ENCODE data around the gene ZNF787.
A peak's percentile ranks its signal among the peaks of the same experiment; 100 is the strongest.

The ZNF787 gene

DNA sequence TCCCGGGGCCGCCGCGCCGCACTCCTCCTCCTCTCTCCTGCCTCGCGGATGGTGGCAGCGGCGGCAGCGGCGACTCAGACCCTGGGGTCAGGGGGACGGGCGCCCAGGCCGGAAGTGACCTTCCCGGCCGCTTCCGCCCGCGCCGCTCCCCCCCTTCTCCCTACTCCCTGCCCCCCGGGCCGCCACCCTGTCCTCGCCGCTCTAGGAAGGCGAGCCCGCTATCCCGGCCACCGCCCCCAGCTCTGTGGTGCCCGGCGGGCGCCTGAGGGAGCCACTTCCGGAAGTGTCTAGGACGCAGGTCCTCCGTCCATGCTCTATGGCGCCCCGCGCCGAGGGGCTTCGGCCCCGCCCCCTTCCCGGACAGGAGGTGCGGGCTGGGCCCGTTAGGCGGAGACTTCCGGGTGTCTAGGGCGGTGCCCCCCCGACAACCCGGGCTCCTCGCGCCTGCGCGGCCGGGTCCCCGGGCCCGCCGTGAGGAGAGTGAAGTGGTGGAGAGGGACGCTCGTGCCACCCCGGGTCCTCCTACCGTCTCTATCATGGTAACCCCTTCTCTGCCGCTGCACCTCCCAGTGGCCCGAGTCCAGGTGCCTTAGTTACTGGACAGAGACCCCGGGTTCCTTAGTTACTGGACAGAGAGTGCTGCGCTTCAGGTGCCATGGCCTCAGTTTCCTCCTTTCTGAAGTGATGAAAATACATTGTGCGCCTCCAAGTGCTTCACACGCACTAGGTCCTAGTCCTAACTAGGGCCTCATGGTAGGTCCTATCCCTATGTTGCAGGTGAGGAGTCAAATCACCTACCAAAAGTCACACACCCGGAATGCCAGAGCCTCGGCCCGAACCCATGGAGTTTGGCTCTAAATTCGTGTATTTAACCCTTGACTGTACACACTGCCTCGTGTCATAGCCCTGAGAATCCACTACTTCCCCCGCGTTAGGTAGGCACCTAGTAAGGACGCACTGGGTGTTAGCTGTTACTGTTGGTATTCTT, at the start of gene ZNF787:
TSS of gene ZNF787 (minus strand) at position 116 of the 988 bp plus-strand sequence. CDS start 18,078 bp downstream, outside the sequence.
- H3K4me3 ChIP-seq (ENCODE audit: low read length in 2 of 2): peak within 1 kb of the TSS; percentile 81 to 83
- H3K9ac ChIP-seq (ENCODE audit: low read depth in 1 of 2, low read length in 2 of 2): peak within 1 kb of the TSS; percentile 77 to 82
- H3K36me3 ChIP-seq (ENCODE audit: control insufficient read depth in 2 of 2, insufficient read depth in 2 of 2, low read length in 2 of 2): peaks cover 4 to 7% of the 10 kb centered on the region in 2 donors
- H3K27ac ChIP-seq (ENCODE audit: low read depth in 2 of 2, low read length in 2 of 2): peak within 1 kb of the TSS; percentile 93 to 94
- no peaks in the 10 kb centered on the region for H3K27me3 ChIP-seq (ENCODE audit: control insufficient read depth in 2 of 2, insufficient read depth in 2 of 2, low read length in 2 of 2)
- peaks cover 39 to 43% of the 10 kb centered on the region in 2 donors for H3K4me1 ChIP-seq (ENCODE audit: control insufficient read depth in 2 of 2, insufficient read depth in 2 of 2, low read length in 2 of 2)
- H3K9me3 ChIP-seq (ENCODE audit: control insufficient read depth in 2 of 2, low read length in 2 of 2): no peaks in the 10 kb centered on the region

DNA sequence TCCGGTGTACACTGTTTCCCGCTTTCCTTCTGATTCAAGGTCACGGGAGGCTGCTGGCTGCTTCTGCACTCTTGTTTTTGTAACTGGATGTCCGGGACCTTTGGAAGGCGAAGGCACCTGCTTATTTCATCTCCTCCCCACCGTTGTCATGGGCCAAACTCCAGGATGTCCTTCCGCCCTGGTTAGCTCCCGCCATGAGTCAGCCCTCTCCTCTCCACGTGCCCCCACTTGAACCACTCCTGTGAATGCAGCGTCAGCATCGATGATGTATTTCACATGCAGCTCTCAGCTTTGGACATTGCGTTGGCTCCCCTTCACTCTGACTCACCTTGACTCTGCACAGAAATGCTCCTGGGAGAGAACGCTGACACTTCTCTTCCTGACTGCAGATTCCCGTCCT, 49.2 kb upstream of the ZNF787 start:
- no peaks in the 10 kb centered on the region for H3K4me1 ChIP-seq (ENCODE audit: control insufficient read depth in 2 of 2, insufficient read depth in 2 of 2, low read length in 2 of 2)
- no peak overlapping the region for H3K9ac ChIP-seq (ENCODE audit: low read depth in 1 of 2, low read length in 2 of 2)
- no peak overlapping the region for H3K4me3 ChIP-seq (ENCODE audit: low read length in 2 of 2)
- H3K9me3 ChIP-seq (ENCODE audit: control insufficient read depth in 2 of 2, low read length in 2 of 2): no peaks in the 10 kb centered on the region
- peaks cover 4 to 9% of the 10 kb centered on the region in 2 donors for H3K27me3 ChIP-seq (ENCODE audit: control insufficient read depth in 2 of 2, insufficient read depth in 2 of 2, low read length in 2 of 2)
- no peak overlapping the region for H3K27ac ChIP-seq (ENCODE audit: low read depth in 2 of 2, low read length in 2 of 2)
- no peaks in the 10 kb centered on the region for H3K36me3 ChIP-seq (ENCODE audit: control insufficient read depth in 2 of 2, insufficient read depth in 2 of 2, low read length in 2 of 2)

DNA sequence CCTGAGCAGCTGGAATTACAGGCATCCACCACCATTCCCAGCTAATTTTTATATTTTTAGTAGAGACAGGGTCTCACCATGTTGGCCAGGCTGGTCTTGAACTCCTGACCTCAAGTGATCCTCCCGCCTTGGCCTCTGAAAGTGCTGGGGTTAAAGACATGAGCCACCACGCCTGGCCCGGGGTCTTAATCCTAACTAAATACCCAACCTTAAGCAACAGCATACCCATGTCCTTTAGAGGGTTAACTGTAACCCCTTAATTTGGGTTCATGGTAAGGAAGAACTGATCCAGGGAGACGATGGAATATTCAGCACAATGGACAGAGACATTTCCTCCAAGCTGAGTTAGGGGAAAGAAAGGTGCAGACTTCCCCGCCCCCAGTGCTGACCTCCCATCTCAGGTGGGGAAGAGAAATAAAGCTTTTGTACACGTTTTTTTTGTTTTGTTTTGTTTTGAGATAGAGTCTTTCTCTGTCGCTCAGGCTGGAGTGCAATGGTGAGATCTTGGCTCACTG, 46.0 kb upstream of the ZNF787 start:
- Histone ChIP-seq H3K4me3 (ENCODE audit: low read length in 2 of 2) (no peak overlapping the region), H3K4me1 (ENCODE audit: control insufficient read depth in 2 of 2, insufficient read depth in 2 of 2, low read length in 2 of 2) (no peaks in the 10 kb centered on the region), H3K9ac (ENCODE audit: low read depth in 1 of 2, low read length in 2 of 2) (no peak overlapping the region), H3K27me3 (ENCODE audit: control insufficient read depth in 2 of 2, insufficient read depth in 2 of 2, low read length in 2 of 2) (no peaks in the 10 kb centered on the region), H3K9me3 (ENCODE audit: control insufficient read depth in 2 of 2, low read length in 2 of 2) (no peaks in the 10 kb centered on the region), H3K36me3 (ENCODE audit: control insufficient read depth in 2 of 2, insufficient read depth in 2 of 2, low read length in 2 of 2) (no peaks in the 10 kb centered on the region), H3K27ac (ENCODE audit: low read depth in 2 of 2, low read length in 2 of 2) (no peak overlapping the region)

DNA sequence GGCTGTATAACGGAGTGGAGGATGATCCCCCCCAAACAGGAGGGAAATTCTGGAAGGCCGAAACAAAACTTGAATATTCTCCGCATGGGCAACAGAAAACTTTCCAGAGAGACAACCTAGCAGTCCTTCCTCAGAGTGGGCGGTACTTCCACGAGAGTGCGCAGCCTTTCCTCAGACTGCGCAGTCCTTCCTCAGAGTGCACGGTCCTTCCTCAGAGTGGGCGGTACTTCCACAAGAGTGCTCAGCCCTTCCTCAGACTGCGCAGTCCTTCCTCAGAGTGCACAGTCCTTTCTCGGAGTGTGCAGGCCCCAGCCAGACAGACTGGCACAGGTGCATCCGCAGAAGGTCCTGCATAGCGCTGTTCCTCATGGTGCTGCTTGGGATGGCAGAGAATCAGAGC, 42.0 kb upstream of the ZNF787 start:
- Histone ChIP-seq H3K9me3 (ENCODE audit: control insufficient read depth in 2 of 2, low read length in 2 of 2) (no peaks in the 10 kb centered on the region), H3K4me3 (ENCODE audit: low read length in 2 of 2) (no peak overlapping the region), H3K27ac (ENCODE audit: low read depth in 2 of 2, low read length in 2 of 2) (no peak overlapping the region), H3K9ac (ENCODE audit: low read depth in 1 of 2, low read length in 2 of 2) (no peak overlapping the region), H3K36me3 (ENCODE audit: control insufficient read depth in 2 of 2, insufficient read depth in 2 of 2, low read length in 2 of 2) (peaks cover 11 to 13% of the 10 kb centered on the region in 2 donors), H3K4me1 (ENCODE audit: control insufficient read depth in 2 of 2, insufficient read depth in 2 of 2, low read length in 2 of 2) (no peaks in the 10 kb centered on the region), H3K27me3 (ENCODE audit: control insufficient read depth in 2 of 2, insufficient read depth in 2 of 2, low read length in 2 of 2) (no peaks in the 10 kb centered on the region)

DNA sequence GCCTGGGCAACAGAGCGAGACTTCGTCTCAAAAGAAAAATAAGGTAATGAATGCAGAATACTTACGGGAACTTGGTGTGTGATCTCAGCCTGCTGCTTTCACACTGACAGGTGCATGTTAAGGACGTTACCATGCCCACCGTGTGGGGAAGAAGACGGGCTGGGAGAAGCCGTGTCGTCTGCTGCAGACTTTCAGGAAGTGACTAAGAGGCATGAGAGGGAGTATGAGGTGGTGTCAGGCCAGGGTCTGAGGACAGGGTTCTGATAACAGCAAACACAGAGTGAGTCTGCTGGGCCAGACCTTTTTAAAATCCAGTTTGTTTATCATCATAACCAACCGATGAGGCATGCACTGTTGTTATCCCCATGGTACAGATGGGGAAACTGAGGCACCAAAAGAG, 41.2 kb upstream of the ZNF787 start:
- Histone ChIP-seq H3K27me3 (ENCODE audit: control insufficient read depth in 2 of 2, insufficient read depth in 2 of 2, low read length in 2 of 2) (no peaks in the 10 kb centered on the region), H3K27ac (ENCODE audit: low read depth in 2 of 2, low read length in 2 of 2) (no peak overlapping the region), H3K4me3 (ENCODE audit: low read length in 2 of 2) (no peak overlapping the region), H3K36me3 (ENCODE audit: control insufficient read depth in 2 of 2, insufficient read depth in 2 of 2, low read length in 2 of 2) (peaks cover 11 to 13% of the 10 kb centered on the region in 2 donors), H3K4me1 (ENCODE audit: control insufficient read depth in 2 of 2, insufficient read depth in 2 of 2, low read length in 2 of 2) (no peaks in the 10 kb centered on the region), H3K9me3 (ENCODE audit: control insufficient read depth in 2 of 2, low read length in 2 of 2) (no peaks in the 10 kb centered on the region), H3K9ac (ENCODE audit: low read depth in 1 of 2, low read length in 2 of 2) (no peak overlapping the region)

DNA sequence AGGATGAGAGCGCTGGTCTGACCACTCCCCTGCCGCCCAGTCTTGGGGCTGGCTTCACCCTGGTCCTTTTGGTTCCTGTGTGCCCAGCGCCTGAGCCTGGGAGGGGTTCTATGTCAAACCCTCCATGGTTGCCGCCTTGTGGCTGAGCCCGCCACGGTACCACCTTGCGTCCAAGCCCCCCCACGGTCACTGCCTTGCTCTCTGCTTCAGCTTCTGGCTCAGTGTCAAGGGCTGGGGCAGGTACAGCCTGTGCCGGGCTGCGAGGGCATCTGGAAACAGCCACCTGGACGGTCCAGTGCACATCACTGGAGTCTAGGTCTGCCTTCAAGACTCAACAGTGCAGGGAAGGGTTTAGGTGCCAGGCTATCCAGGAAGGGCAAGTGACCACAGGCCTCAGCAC, 40.4 kb upstream of the ZNF787 start:
- Histone ChIP-seq H3K27me3 (ENCODE audit: control insufficient read depth in 2 of 2, insufficient read depth in 2 of 2, low read length in 2 of 2) (no peaks in the 10 kb centered on the region), H3K4me1 (ENCODE audit: control insufficient read depth in 2 of 2, insufficient read depth in 2 of 2, low read length in 2 of 2) (peaks cover 4 to 7% of the 10 kb centered on the region in 2 donors), H3K4me3 (ENCODE audit: low read length in 2 of 2) (no peak overlapping the region), H3K27ac (ENCODE audit: low read depth in 2 of 2, low read length in 2 of 2) (no peak overlapping the region), H3K9ac (ENCODE audit: low read depth in 1 of 2, low read length in 2 of 2) (no peak overlapping the region), H3K36me3 (ENCODE audit: control insufficient read depth in 2 of 2, insufficient read depth in 2 of 2, low read length in 2 of 2) (peaks cover 11 to 13% of the 10 kb centered on the region in 2 donors), H3K9me3 (ENCODE audit: control insufficient read depth in 2 of 2, low read length in 2 of 2) (no peaks in the 10 kb centered on the region)

DNA sequence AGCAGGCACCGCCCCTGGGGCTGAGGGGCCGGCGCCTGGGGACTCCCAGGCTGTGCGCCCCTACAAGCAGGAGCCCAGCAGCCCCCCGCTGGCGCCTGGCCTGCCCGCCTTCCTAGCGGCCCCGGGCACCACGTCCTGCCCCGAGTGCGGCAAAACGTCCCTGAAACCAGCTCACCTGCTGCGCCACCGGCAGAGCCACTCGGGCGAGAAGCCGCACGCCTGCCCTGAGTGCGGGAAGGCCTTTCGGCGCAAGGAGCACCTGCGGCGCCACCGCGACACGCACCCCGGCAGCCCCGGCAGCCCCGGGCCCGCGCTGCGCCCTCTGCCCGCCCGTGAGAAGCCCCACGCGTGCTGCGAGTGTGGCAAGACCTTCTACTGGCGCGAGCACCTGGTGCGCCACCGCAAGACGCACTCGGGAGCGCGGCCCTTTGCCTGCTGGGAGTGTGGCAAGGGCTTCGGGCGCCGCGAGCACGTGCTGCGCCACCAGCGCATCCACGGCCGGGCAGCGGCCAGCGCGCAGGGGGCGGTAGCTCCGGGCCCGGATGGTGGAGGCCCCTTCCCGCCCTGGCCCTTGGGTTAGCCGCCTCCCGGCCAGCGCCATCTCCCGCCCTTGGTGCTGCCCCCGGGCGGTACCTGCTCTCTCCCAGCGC, 38.7 kb upstream of the ZNF787 start:
- Histone ChIP-seq H3K27me3 (ENCODE audit: control insufficient read depth in 2 of 2, insufficient read depth in 2 of 2, low read length in 2 of 2) (no peaks in the 10 kb centered on the region), H3K36me3 (ENCODE audit: control insufficient read depth in 2 of 2, insufficient read depth in 2 of 2, low read length in 2 of 2) (peaks cover 14 to 22% of the 10 kb centered on the region in 2 donors), H3K4me3 (ENCODE audit: low read length in 2 of 2) (no peak overlapping the region), H3K9ac (ENCODE audit: low read depth in 1 of 2, low read length in 2 of 2) (no peak overlapping the region), H3K27ac (ENCODE audit: low read depth in 2 of 2, low read length in 2 of 2) (no peak overlapping the region), H3K4me1 (ENCODE audit: control insufficient read depth in 2 of 2, insufficient read depth in 2 of 2, low read length in 2 of 2) (peaks cover 4 to 10% of the 10 kb centered on the region in 2 donors), H3K9me3 (ENCODE audit: control insufficient read depth in 2 of 2, low read length in 2 of 2) (no peaks in the 10 kb centered on the region)

DNA sequence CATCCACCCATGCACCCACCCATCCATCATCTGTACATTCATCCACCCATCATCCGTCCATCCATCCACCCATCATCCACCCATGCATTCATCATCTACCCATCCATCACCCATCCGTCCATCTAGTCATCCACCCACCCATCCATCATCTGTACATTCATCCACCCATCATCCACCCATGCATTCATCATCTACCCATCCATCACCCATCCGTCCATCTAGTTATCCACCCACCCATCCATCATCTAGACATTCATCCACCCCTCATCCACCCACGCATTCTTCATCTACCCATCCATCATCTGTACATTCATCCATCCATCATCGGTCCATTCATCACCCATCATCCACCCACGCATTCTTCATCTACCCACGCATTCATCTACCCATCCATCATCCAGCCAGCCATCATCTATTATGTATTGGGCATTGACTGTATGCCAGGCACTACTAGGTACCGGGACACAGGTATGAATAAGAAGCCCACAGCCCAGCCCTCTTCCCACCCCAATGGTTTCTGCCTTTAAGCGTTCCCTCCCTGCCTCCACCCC, 38.0 kb upstream of the ZNF787 start:
- H3K27ac ChIP-seq (ENCODE audit: low read depth in 2 of 2, low read length in 2 of 2): no peak overlapping the region
- no peaks in the 10 kb centered on the region for H3K27me3 ChIP-seq (ENCODE audit: control insufficient read depth in 2 of 2, insufficient read depth in 2 of 2, low read length in 2 of 2)
- H3K4me3 ChIP-seq (ENCODE audit: low read length in 2 of 2): no peak overlapping the region
- H3K4me1 ChIP-seq (ENCODE audit: control insufficient read depth in 2 of 2, insufficient read depth in 2 of 2, low read length in 2 of 2): peaks cover 4 to 10% of the 10 kb centered on the region in 2 donors
- H3K9ac ChIP-seq (ENCODE audit: low read depth in 1 of 2, low read length in 2 of 2): no peak overlapping the region
- H3K9me3 ChIP-seq (ENCODE audit: control insufficient read depth in 2 of 2, low read length in 2 of 2): no peaks in the 10 kb centered on the region
- peaks cover 14 to 26% of the 10 kb centered on the region in 2 donors for H3K36me3 ChIP-seq (ENCODE audit: control insufficient read depth in 2 of 2, insufficient read depth in 2 of 2, low read length in 2 of 2)

DNA sequence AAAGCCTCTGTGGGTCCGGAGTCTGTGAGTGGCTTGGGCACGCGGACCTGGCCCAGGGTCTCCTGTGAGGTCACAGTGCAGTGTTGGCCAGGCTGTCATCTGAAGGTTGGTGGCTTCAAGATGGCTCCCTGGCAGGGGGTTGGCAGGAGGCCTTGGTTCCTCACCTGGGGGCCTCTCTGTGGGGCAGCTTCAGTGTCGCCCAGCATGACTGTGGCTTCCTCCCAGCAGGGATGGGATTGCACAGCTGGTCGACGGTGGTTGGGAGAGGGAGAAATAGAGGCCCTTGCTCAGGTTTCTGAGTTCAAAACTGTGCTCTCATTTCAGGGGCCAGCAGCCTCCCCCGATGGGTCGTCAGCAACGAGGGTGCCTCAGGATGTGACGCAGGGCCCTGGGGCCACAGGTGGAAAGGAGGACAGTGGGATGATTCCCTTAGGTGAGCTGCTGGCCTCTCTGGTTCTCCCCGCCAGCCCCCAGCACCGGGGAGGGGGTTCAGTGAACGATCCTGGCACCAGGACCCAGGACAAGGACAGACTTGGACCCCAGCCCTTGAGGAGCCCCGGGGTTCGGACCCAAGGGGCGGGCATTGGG, 37.2 kb upstream of the ZNF787 start:
- no peaks in the 10 kb centered on the region for H3K9me3 ChIP-seq (ENCODE audit: control insufficient read depth in 2 of 2, low read length in 2 of 2)
- H3K36me3 ChIP-seq (ENCODE audit: control insufficient read depth in 2 of 2, insufficient read depth in 2 of 2, low read length in 2 of 2): peaks cover 14 to 26% of the 10 kb centered on the region in 2 donors
- no peak overlapping the region for H3K9ac ChIP-seq (ENCODE audit: low read depth in 1 of 2, low read length in 2 of 2)
- H3K27me3 ChIP-seq (ENCODE audit: control insufficient read depth in 2 of 2, insufficient read depth in 2 of 2, low read length in 2 of 2): no peaks in the 10 kb centered on the region
- peaks cover 4 to 10% of the 10 kb centered on the region in 2 donors for H3K4me1 ChIP-seq (ENCODE audit: control insufficient read depth in 2 of 2, insufficient read depth in 2 of 2, low read length in 2 of 2)
- H3K27ac ChIP-seq (ENCODE audit: low read depth in 2 of 2, low read length in 2 of 2): no peak overlapping the region
- H3K4me3 ChIP-seq (ENCODE audit: low read length in 2 of 2): no peak overlapping the region

All from mucosa of rectum (tissue), 2 donors.